ENCODE results near the gene PLSCR3.

GRCh38 chr17:7431231-7431630 is 36.9 kb upstream of the PLSCR3 start:
- TF ChIP-seq CTCF (IDR thresholded peaks at IDR 0.05; ENCODE audit: low read depth, low read length) (no peak), EZH2phosphoT487 (IDR thresholded peaks at IDR 0.05; ENCODE audit: low read depth) (no peak)
